ENCODE measurements around the gene ALB.

Gene ALB

GRCh38 chr4:73408181-73408867 is 4.2 kb downstream of the ALB start:
- no peak for DNase-seq (ENCODE audit: low read depth)
- H3K4me3 ChIP-seq (ENCODE audit: low read length) = no peak overlapping the region
- TF ChIP-seq CTCF (IDR thresholded peaks at IDR 0.05; ENCODE audit: insufficient read depth, low read depth, low read length, missing control alignments) = no peak

GRCh38 chr4:73409012-73409862 is 5.2 kb downstream of the ALB start:
- no peak overlapping the region for H3K4me3 ChIP-seq (ENCODE audit: low read length)
- TF ChIP-seq CTCF (IDR thresholded peaks at IDR 0.05; ENCODE audit: insufficient read depth, low read depth, low read length, missing control alignments) = no peak

GRCh38 chr4:73409978-73410548 is 6.0 kb downstream of the ALB start:
- H3K4me3 ChIP-seq (ENCODE audit: low read length) = no peak overlapping the region
- no peak for TF ChIP-seq CTCF (IDR thresholded peaks at IDR 0.05; ENCODE audit: insufficient read depth, low read depth, low read length, missing control alignments)
- DNase-seq (ENCODE audit: low read depth) = no peak

More at GRCh38 chr4:73409012-73409862, 5.2 kb downstream of the ALB start:
- DNase-seq (ENCODE audit: low read depth) = no peak

GRCh38 chr4:73410916-73411730 is 7.0 kb downstream of the ALB start:
- no peak for TF ChIP-seq CTCF (IDR thresholded peaks at IDR 0.05; ENCODE audit: insufficient read depth, low read depth, low read length, missing control alignments)
- no peak for DNase-seq (ENCODE audit: low read depth)
- H3K4me3 ChIP-seq (ENCODE audit: low read length) = no peak overlapping the region

- H3K4me3 ChIP-seq (ENCODE audit: low read length) = no peak overlapping the region
- no peak for DNase-seq (ENCODE audit: low read depth)
- no peak for TF ChIP-seq CTCF (IDR thresholded peaks at IDR 0.05; ENCODE audit: insufficient read depth, low read depth, low read length, missing control alignments)
Observed at GRCh38 chr4:73411731-73412414, 7.8 kb downstream of the ALB start.

GRCh38 chr4:73413294-73413755 is 9.2 kb downstream of the ALB start:
- no peak for TF ChIP-seq CTCF (IDR thresholded peaks at IDR 0.05; ENCODE audit: insufficient read depth, low read depth, low read length, missing control alignments)
- DNase-seq (ENCODE audit: low read depth) = no peak
- no peak overlapping the region for H3K4me3 ChIP-seq (ENCODE audit: low read length)

All from epithelial cell of esophagus (primary cell).